GM21737 (cell line): ENCODE measurements around the gene WBP2NL.

ENCODE experiments used
- ATAC-seq: cut with Tn5 transposase; IDR thresholded peaks from one replicate; pipeline ENCODE4 v1.9.1; 2021; ENCODE audit warnings: mild to moderate bottlenecking, moderate library complexity; ENCODE audit not compliant: unreplicated experiment

Gene WBP2NL

GRCh38 chr22:42025421-42025820 is 26.8 kb downstream of the WBP2NL start:
- ATAC-seq, result no peak

GRCh38 chr22:42026705-42027104 is 28.1 kb downstream of the WBP2NL start:
- no peak for ATAC-seq

GRCh38 chr22:42033263-42034181 is 34.9 kb downstream of the WBP2NL start:
- no peak for ATAC-seq

- no peak for ATAC-seq
These were observed 36.7 kb downstream of the WBP2NL start for GRCh38 chr22:42035256-42035655.

GRCh38 chr22:42039271-42039670 is 40.7 kb downstream of the WBP2NL start:
- no peak for ATAC-seq

- ATAC-seq, result no peak
These were observed 43.2 kb downstream of the WBP2NL start for GRCh38 chr22:42041784-42042183.

- ATAC-seq, result no peak
These were observed 52.1 kb downstream of the WBP2NL start for GRCh38 chr22:42050641-42051180.

- ATAC-seq, result no peak
These were observed 54.2 kb downstream of the WBP2NL start for GRCh38 chr22:42052765-42053164.

- no peak for ATAC-seq
These were observed 58.3 kb downstream of the WBP2NL start for GRCh38 chr22:42056757-42057511.

GRCh38 chr22:42060489-42060888 is 61.9 kb downstream of the WBP2NL start:
- no peak for ATAC-seq

- no peak for ATAC-seq
These were observed 62.5 kb downstream of the WBP2NL start for GRCh38 chr22:42061041-42061440.

GRCh38 chr22:42062506-42063170 is 64.0 kb downstream of the WBP2NL start:
- no peak for ATAC-seq

- ATAC-seq, result no peak
These were observed 66.0 kb downstream of the WBP2NL start for GRCh38 chr22:42064629-42065028.

GRCh38 chr22:42065438-42066125 is 67.0 kb downstream of the WBP2NL start:
- ATAC-seq, result no peak

- no peak for ATAC-seq
These were observed 67.7 kb downstream of the WBP2NL start for GRCh38 chr22:42066126-42066761.

GRCh38 chr22:42066937-42067336 is 68.3 kb downstream of the WBP2NL start:
- ATAC-seq, result no peak

GRCh38 chr22:42067671-42068251 is 69.2 kb downstream of the WBP2NL start:
- no peak for ATAC-seq

- no peak for ATAC-seq
These were observed 69.7 kb downstream of the WBP2NL start for GRCh38 chr22:42068291-42068690.

GRCh38 chr22:42069801-42070516 is 71.4 kb downstream of the WBP2NL start:
- ATAC-seq, result no peak
